B cell (primary cell): Measurements from ENCODE around the gene PLK3. TPM values are rescaled to one million over a fixed set of nuclear protein-coding genes. Genes with fewer than 3 reads are reported as not detected.

Source experiments
- ATAC-seq: fragments of 200-7000 bp; cut with Tn5 transposase; one replicate; pipeline ENCODE4 v1.10.0; 2021; ENCODE audit warnings: low read depth, mild to moderate bottlenecking, moderate number of reproducible peaks, moderate library complexity
- CTCF ChIA-PET: fragments of 350-600 bp; sonication (Branson Sonifier 250); formaldehyde crosslinking; loops from one replicate; lab custom pipeline; 2021; ENCODE audit warnings: antibody characterized with exemption, inconsistent platforms; lab: Charles Lee
- POLR2A ChIA-PET: fragments of 350-600 bp; sonication (Branson Sonifier 250); formaldehyde crosslinking; loops from one replicate; lab custom pipeline; 2021; ENCODE audit warnings: antibody characterized with exemption; lab: Charles Lee
- DNase-seq: peaks from one replicate; pipeline ENCODE4 v3.0.0; 2013
- H2AFZ ChIP-seq: 2 replicates; pipeline ENCODE4 v1.6.1; 2012; ENCODE audit warnings: mild to moderate bottlenecking, low read depth, low read length; ENCODE audit not compliant: insufficient read depth, poor library complexity, severe bottlenecking
- H3K27ac ChIP-seq, 2 donors: 1 replicate in 1 of 2; 2 replicates in 1 of 2; pipeline ENCODE4 v1.5.1; 2012 to 2013; ENCODE audit warnings: low read length in 2 of 2, mild to moderate bottlenecking in 2 of 2, moderate library complexity in 1 of 2
- H3K27me3 ChIP-seq, 4 experiments: fragments of 200-600 bp in 1 of 4; sonication (generic) in 1 of 4; replicated peaks in 1 of 4; 1 replicate in 2 of 4; 2 replicates in 2 of 4; pipeline versions ENCODE4 v1.6.1 to v1.7.0; 2013 to 2016; ENCODE audit warnings: low read length in 3 of 4, mild to moderate bottlenecking in 2 of 4, mixed read lengths in 1 of 4, moderate library complexity in 1 of 4; ENCODE audit not compliant: insufficient read depth in 4 of 4, control insufficient read depth in 3 of 4; ENCODE audit errors: control extremely low read depth in 1 of 4
- H3K36me3 ChIP-seq, 2 experiments: replicated peaks in 1 of 2; 1 replicate in 1 of 2; 2 replicates in 1 of 2; pipeline versions ENCODE4 v1.6.1 to v1.7.1; 2013; ENCODE audit warnings: low read length in 1 of 2; ENCODE audit not compliant: insufficient read depth in 2 of 2, control insufficient read depth in 1 of 2; ENCODE audit errors: control extremely low read depth in 1 of 2, extremely low read depth in 1 of 2
- H3K4me1 ChIP-seq, 2 donors: fragments of 200-600 bp in 1 of 2; sonication (generic) in 1 of 2; 1 replicate in 1 of 2; 2 replicates in 1 of 2; pipeline versions ENCODE4 v1.5.1 to v1.6.1; 2013 to 2017; ENCODE audit warnings: low read length in 2 of 2; ENCODE audit not compliant: control insufficient read depth in 2 of 2, insufficient read depth in 2 of 2
- H3K4me2 ChIP-seq: replicated peaks from 2 replicates; pipeline ENCODE3; 2012; ENCODE audit warnings: mild to moderate bottlenecking, low read depth, low read length; ENCODE audit not compliant: poor library complexity, severe bottlenecking
- H3K4me3 ChIP-seq, 5 experiments: fragments of 200-600 bp in 1 of 5; sonication (generic) in 1 of 5; 1 replicate in 3 of 5; 2 replicates in 2 of 5; pipeline versions ENCODE4 v1.5.1 to v1.7.0; 2011 to 2016; ENCODE audit warnings: low read length in 4 of 5, mild to moderate bottlenecking in 4 of 5, low read depth in 2 of 5, control low read depth in 1 of 5, moderate library complexity in 1 of 5; ENCODE audit not compliant: insufficient read depth in 1 of 5; ENCODE audit errors: control extremely low read depth in 1 of 5, extremely low read depth in 1 of 5
- H3K79me2 ChIP-seq: fragments of 200-600 bp; sonication (generic); one replicate; pipeline ENCODE4 v1.6.0; 2016; ENCODE audit warnings: low read length; ENCODE audit not compliant: control insufficient read depth, insufficient read depth
- H3K9ac ChIP-seq: fragments of 200-600 bp; sonication (generic); 2 replicates; pipeline ENCODE4 v1.6.1; 2017; ENCODE audit warnings: mild to moderate bottlenecking, low read length, moderate library complexity
- H3K9me3 ChIP-seq, 3 donors: one replicate each; pipeline versions ENCODE4 v1.6.1 to v1.7.1; 2013; ENCODE audit warnings: low read length in 2 of 3; ENCODE audit not compliant: control insufficient read depth in 2 of 3, insufficient read depth in 1 of 3; ENCODE audit errors: control extremely low read depth in 1 of 3
- H4K20me1 ChIP-seq: 2 replicates; pipeline ENCODE4 v1.6.0; 2012; ENCODE audit warnings: mild to moderate bottlenecking, low read length; ENCODE audit not compliant: insufficient read depth, control insufficient read depth, poor library complexity, severe bottlenecking
- H3K27ac Mint-ChIP-seq: one replicate; pipeline ENCODE4 v1.8.0; 2021; ENCODE audit warnings: mixed read lengths
- H3K27me3 Mint-ChIP-seq: one replicate; pipeline ENCODE4 v1.8.0; 2021; ENCODE audit warnings: mixed read lengths
- H3K4me1 Mint-ChIP-seq: one replicate; pipeline ENCODE4 v1.8.0; 2021; ENCODE audit warnings: mixed read lengths
- H3K4me3 Mint-ChIP-seq: one replicate; pipeline ENCODE4 v1.8.0; 2021; ENCODE audit warnings: mixed read lengths
- H3K9me3 Mint-ChIP-seq: one replicate; pipeline ENCODE4 v1.8.0; 2022; ENCODE audit warnings: mixed read lengths; ENCODE audit not compliant: insufficient read depth
- CTCF ChIP-seq: fragments of 200-600 bp; IDR thresholded peaks from one replicate; pipeline ENCODE4 v1.8.0; 2022; ENCODE audit warnings: antibody characterized with exemption, mild to moderate bottlenecking
- EZH2 ChIP-seq: IDR thresholded peaks from 2 replicates; pipeline ENCODE4 v1.6.1; 2012; ENCODE audit warnings: borderline replicate concordance, low read depth, mild to moderate bottlenecking, moderate library complexity, low read length; ENCODE audit not compliant: insufficient read depth, poor library complexity, severe bottlenecking
- WGBS: methylation state at CpG from one replicate; pipeline ENCODE4 v1.1.5; 2013; ENCODE audit warnings: missing lambda C conversion rate; ENCODE audit not compliant: insufficient coverage; 5-methylcytosine and 5-hydroxymethylcytosine counted together
- intact Hi-C: fragments of 100-400 bp; cut with micrococcal nuclease; formaldehyde crosslinking; loops from one replicate; pipeline ENCODE4 v1.10.0; 2022
- polyA plus RNA-seq: library from polyadenylated mRNA; depleted of rRNA; stranded (reverse); fragments of >200 nt; gene quantifications from 2 replicates; pipeline ENCODE4 v1.2.3, GENCODE V29; 2012
- total RNA-seq, 2 donors: library from RNA; stranded (reverse); fragments of 120-200 nt in 1 of 2; gene quantifications; 1 replicate in 1 of 2; 2 replicates in 1 of 2; pipeline versions ENCODE4 v1.2.3 to v1.2.4, GENCODE V29; 2013 to 2022

The PLK3 gene
- total and polyA plus RNA-seq, 2 donors (not counting 1 experiment from before 2014, with no cell fraction given), result 35.9 to 93.5 TPM

GRCh38 chr1:44786138-44786840 is 13.9 kb upstream of the PLK3 start:
- Histone ChIP-seq H4K20me1 (peaks cover 3% of the 10 kb centered on the region), H3K9ac (peak overlapping the region; percentile 63), H3K4me1 (peaks cover 25 to 34% of the 10 kb centered on the region in 2 donors), H3K79me2 (no peaks in the 10 kb centered on the region), H3K4me2 (peak overlapping the region; percentile 90), H3K36me3 (peaks cover 0 to 3% of the 10 kb centered on the region in 2 experiments), H3K27ac (peak overlapping the region; percentile 47 to 50), H3K27me3 (no peaks in the 10 kb centered on the region), H2AFZ (peak overlapping the region; percentile 82), H3K9me3 (no peaks in the 10 kb centered on the region), H3K4me3 (peak overlapping the region in 4 of 5 experiments; percentile 53 to 68 (median 60))
- no peaks in the 10 kb centered on the region for H3K9me3 Mint-ChIP-seq
- intact Hi-C loops, result loop anchor here (1.0 to 5.0 kb wide), 9 partner anchors 11 to 901 kb away; partner anchors contain the start of genes EIF2B3, GPBP1L1, PLK3 and RNU5D-1
- 5% methylated on average over 49 of the region's 49 CpGs for WGBS
- ATAC-seq (peak; percentile 72), DNase-seq (peak; percentile 88)
- ChIA-PET CTCF (interaction anchor here (0.6 to 5.5 kb wide), 15 partner anchors 10 to 553 kb away, joined by 3 to 44 read pairs (median 4); partner anchors contain the start of genes BTBD19, HECTD3, MUTYH and PLK3), POLR2A (interaction anchor here (0.6 to 2.8 kb wide), 9 partner anchors 10 to 517 kb away, joined by 3 to 12 read pairs (median 4); partner anchors contain the start of genes PLK3 and RNU5D-1)
- H3K4me3 Mint-ChIP-seq, result peak overlapping the region; percentile 82
- TF ChIP-seq EZH2 (no peak), CTCF (peak; percentile 100)
- H3K27ac Mint-ChIP-seq, result peak overlapping the region; percentile 92
- no peaks in the 10 kb centered on the region for H3K27me3 Mint-ChIP-seq
- peaks cover 31% of the 10 kb centered on the region for H3K4me1 Mint-ChIP-seq
